NT2/D1 (cell line): ENCODE measurements around the gene ZNF324.

Experiments
- DNase-seq: peaks from one replicate; pipeline ENCODE4 v3.0.0-alpha.2; 2011; ENCODE audit warnings: low read depth, low spot score
- H3K27me3 ChIP-seq: 2 replicates; pipeline ENCODE4 v1.6.0; 2011; ENCODE audit warnings: mild to moderate bottlenecking; ENCODE audit not compliant: insufficient read length, insufficient read depth
- H3K36me3 ChIP-seq: 2 replicates; pipeline ENCODE4 v1.6.1; 2011; ENCODE audit warnings: mild to moderate bottlenecking, low read length, mixed read lengths; ENCODE audit not compliant: insufficient read depth, insufficient read length
- H3K4me1 ChIP-seq: 2 replicates; pipeline ENCODE4 v1.5.1; 2011; ENCODE audit not compliant: insufficient read depth, insufficient read length
- H3K4me3 ChIP-seq: 2 replicates; pipeline ENCODE4 v1.5.1; 2011; ENCODE audit warnings: low read depth; ENCODE audit not compliant: insufficient read length
- H3K9ac ChIP-seq: 2 replicates; pipeline ENCODE4 v1.6.0; 2011; ENCODE audit warnings: low read depth; ENCODE audit not compliant: insufficient read length
- H3K9me3 ChIP-seq: 2 replicates; pipeline ENCODE4 v1.5.1; 2011; ENCODE audit warnings: mild to moderate bottlenecking, low read length; ENCODE audit not compliant: insufficient read depth
- SUZ12 ChIP-seq: IDR thresholded peaks from 2 replicates; pipeline ENCODE4 v1.6.1; 2011; ENCODE audit not compliant: insufficient read length, insufficient read depth; ENCODE audit errors: extremely low read depth

ZNF324 gene

GRCh38 chr19:58522709-58523108 is 55.8 kb downstream of the ZNF324 start:
- Histone ChIP-seq H3K9me3 (no peaks in the 10 kb centered on the region), H3K4me1 (peaks cover 3% of the 10 kb centered on the region), H3K27me3 (no peaks in the 10 kb centered on the region), H3K36me3 (peaks cover under 1% of the 10 kb centered on the region), H3K9ac (no peak overlapping the region), H3K4me3 (no peak overlapping the region)
- no peak for DNase-seq
- TF ChIP-seq SUZ12 = no peak
